ENCODE data around the gene ZNF668. TPM values are rescaled to one million over a fixed set of nuclear protein-coding genes. Genes with fewer than 3 reads are reported as not detected.

The ZNF668 gene
- total RNA-seq, 2 experiments from 2014 or later: 13.9 to 17.4 TPM

DNA sequence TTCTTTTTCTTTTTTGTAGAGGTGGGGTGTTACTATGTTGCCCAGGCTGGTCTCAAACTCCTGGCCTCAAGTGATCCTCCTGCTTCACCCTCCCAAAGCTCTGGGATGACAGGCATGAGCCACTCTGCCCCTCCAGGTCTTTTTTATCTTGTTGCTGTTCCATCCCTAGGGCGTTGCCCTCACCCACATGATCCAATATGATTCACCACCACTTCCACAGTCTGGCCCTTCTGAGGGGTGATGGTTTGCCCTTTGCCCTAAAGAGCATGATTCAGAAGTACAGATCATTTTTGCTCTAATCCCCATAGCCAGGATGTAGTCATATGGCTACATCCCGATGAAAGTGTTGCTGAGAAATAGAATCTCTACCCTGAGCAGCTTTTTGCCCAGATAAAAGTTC, 21.9 kb downstream of the ZNF668 start:
- Mint-ChIP-seq H3K4me1 (peaks cover 20% of the 10 kb centered on the region), H3K27me3 (peaks cover 2% of the 10 kb centered on the region), H3K36me3 (ENCODE audit: low read depth) (no peaks in the 10 kb centered on the region), H3K9me3 (no peaks in the 10 kb centered on the region), H3K4me3 (no peak overlapping the region), H3K27ac (no peak overlapping the region)
- POLR2A ChIA-PET: interaction anchor here (1.3 kb wide), 1 partner anchor 13 kb away, joined by 3 read pairs; no protein-coding TSS in a partner anchor
- CTCF ChIA-PET: interaction anchor here (0.7 kb wide), 1 partner anchor 21 kb away, joined by 3 read pairs; no protein-coding TSS in a partner anchor
- DNase-seq: no peak

DNA sequence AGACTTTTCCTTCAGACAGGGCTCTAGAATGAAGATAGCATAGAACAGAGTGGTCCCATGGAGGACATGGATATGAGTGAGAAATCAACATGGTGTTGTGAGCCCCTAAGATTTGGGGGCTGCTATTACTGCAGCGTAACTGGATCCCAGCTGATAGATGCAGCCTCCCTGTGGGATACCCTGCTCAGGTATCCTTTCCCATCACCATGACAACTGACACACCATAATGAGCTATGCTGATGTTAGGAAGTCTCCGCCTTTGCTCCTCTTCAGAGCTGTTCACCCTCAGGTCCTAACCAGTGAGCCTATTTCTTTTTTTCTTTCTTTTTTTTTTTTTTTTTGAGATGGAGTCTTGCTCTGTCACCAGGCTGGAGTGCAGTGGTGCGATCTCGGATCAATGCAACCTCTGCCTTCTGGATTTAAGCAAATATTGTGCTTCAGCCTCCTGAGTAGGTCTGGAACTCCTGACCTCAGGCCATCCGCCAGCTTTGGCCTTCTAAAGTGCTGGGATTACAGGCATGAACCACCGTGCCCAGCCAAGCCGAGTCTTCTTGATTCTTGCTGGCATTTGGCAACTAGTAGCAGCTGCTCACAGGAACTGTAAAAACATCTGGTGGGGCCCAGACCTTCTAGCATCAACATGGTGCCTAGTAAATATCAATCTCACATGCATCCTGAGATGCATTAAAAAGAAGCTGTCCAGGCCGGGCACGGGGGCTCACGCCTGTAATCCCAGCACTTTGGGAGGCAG, 23.6 kb downstream of the ZNF668 start:
- Mint-ChIP-seq H3K27me3 (peaks cover 2% of the 10 kb centered on the region), H3K9me3 (no peaks in the 10 kb centered on the region), H3K27ac (no peak overlapping the region), H3K4me1 (peaks cover 20% of the 10 kb centered on the region), H3K4me3 (no peak overlapping the region), H3K36me3 (ENCODE audit: low read depth) (no peaks in the 10 kb centered on the region)
- CTCF ChIA-PET: interaction anchor here (0.6 to 0.7 kb wide), 3 partner anchors 92 to 817 kb away, joined by 3 to 4 read pairs (median 3); partner anchors contain the start of gene PRR14
- no peak for DNase-seq
- POLR2A ChIA-PET: interaction anchor here (1.0 kb wide), 1 partner anchor 24 kb away, joined by 3 read pairs; the partner anchor contains the start of genes ZNF646 and ZNF668

DNA sequence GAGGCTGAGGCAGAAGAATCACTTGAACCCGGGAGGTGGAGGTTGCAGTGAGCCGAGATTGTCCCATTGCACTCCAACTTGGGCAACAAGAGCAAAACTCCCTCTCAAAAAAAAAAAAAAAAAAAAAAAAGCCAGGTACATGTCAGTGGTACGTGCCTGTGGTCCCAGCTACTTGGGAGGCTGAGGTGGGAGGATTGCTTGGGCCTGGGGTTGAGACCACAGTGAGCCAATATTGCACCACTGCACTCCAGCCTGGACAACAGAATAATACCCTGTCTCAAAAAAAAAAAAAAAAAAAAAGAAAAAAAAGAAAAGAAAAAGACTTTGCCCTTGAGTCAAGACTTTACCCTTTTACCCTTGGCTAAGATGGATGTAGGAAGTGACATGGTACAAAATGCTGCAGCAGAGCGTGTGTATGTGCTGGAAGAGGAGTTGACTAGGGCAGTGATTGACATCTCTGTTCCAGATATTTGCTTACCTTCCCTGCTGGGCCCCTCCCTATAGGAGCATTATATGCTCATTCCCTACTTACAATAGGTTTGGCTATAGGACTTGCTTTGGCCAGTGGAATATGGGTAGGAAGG, 30.1 kb downstream of the ZNF668 start:
- no peak overlapping the region for H3K4me3 Mint-ChIP-seq
- peaks cover 12% of the 10 kb centered on the region for H3K36me3 Mint-ChIP-seq (ENCODE audit: low read depth)
- no peak for DNase-seq
- ChIA-PET CTCF (no interaction called here), POLR2A (interaction anchor here (0.5 kb wide), 1 partner anchor 361 kb away, joined by 3 read pairs; no protein-coding TSS in a partner anchor)
- H3K9me3 Mint-ChIP-seq: no peaks in the 10 kb centered on the region
- H3K27ac Mint-ChIP-seq: no peak overlapping the region
- no peaks in the 10 kb centered on the region for H3K27me3 Mint-ChIP-seq
- no peaks in the 10 kb centered on the region for H3K4me1 Mint-ChIP-seq

DNA sequence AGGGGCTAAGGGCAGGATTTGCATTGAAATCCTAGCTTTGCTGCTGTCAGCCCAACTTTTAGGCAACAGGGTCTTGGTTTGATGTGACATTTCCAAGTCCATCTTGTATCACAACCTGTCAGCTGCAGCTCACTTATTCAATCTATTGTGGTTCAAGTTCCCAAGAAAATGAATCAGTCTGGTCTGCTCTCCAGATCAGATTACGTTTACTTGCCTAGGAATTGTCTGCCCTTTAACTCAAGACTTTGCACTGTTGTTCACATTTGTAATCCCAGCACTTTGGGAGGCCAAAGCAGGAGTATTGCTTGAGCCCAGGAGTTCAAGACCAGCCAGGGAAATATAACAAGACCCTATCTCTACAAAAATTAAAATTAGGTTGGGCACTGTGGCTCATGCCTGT, 30.7 kb downstream of the ZNF668 start:
- no peaks in the 10 kb centered on the region for H3K9me3 Mint-ChIP-seq
- ChIA-PET POLR2A (interaction anchor here (0.5 kb wide), 1 partner anchor 360 kb away, joined by 3 read pairs; no protein-coding TSS in a partner anchor), CTCF (no interaction called here)
- H3K36me3 Mint-ChIP-seq (ENCODE audit: low read depth): peaks cover 18% of the 10 kb centered on the region
- no peaks in the 10 kb centered on the region for H3K4me1 Mint-ChIP-seq
- DNase-seq: no peak
- H3K27me3 Mint-ChIP-seq: no peaks in the 10 kb centered on the region
- H3K4me3 Mint-ChIP-seq: no peak overlapping the region
- H3K27ac Mint-ChIP-seq: no peak overlapping the region

DNA sequence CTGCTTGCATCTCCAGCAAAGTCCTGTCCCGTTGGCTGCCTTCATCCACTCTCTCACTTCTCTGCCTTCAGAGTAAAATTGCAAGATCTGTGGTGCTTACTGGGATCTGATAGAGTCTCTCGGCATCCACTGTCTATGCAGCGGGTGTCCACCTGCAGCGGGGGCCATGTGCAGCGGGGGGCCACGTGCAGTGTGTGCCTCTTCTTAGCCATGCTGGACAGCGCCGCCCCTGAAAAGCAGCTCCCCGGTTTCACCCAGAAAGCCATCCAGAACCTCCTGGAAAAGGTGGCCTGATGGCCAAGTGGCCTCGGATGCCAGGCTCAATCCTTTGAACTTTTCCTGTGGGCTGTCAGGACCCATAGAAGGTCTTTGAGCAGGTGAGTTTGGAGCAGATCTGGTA, 31.2 kb downstream of the ZNF668 start:
- no peaks in the 10 kb centered on the region for H3K4me1 Mint-ChIP-seq
- H3K27ac Mint-ChIP-seq: no peak overlapping the region
- no peak for DNase-seq
- CTCF ChIA-PET: interaction anchor here (1.5 kb wide), 1 partner anchor 53 kb away, joined by 3 read pairs; no protein-coding TSS in a partner anchor
- H3K9me3 Mint-ChIP-seq: no peaks in the 10 kb centered on the region
- H3K36me3 Mint-ChIP-seq (ENCODE audit: low read depth): peaks cover 21% of the 10 kb centered on the region
- H3K27me3 Mint-ChIP-seq: no peaks in the 10 kb centered on the region
- no peak overlapping the region for H3K4me3 Mint-ChIP-seq
- POLR2A ChIA-PET: no interaction called here

DNA sequence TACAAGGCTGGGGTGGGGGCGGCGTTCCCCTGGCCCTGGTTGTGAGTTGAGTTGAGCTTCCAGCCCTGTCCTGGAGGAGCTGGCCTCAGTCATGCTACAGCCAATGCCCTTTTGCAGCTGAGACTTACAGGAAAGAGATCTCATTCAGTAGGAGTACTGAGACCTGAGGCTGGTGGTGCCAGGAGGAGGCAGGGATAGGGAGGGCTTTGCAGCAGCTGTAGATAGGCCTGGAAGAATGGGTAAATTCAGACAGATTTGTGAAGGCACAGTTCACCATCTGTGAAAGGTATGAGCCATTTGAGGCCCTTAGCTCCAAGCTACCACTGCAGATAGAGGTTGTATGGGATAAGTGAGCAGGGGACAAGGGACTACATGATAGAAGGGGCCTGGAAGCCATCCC, 35.0 kb downstream of the ZNF668 start:
- DNase-seq: no peak
- H3K4me3 Mint-ChIP-seq: no peak overlapping the region
- H3K9me3 Mint-ChIP-seq: no peaks in the 10 kb centered on the region
- peaks cover 11% of the 10 kb centered on the region for H3K4me1 Mint-ChIP-seq
- CTCF ChIA-PET: interaction anchor here (1.8 kb wide), 1 partner anchor 103 kb away, joined by 3 read pairs; no protein-coding TSS in a partner anchor
- no peaks in the 10 kb centered on the region for H3K27me3 Mint-ChIP-seq
- POLR2A ChIA-PET: no interaction called here
- H3K27ac Mint-ChIP-seq: peak overlapping the region; percentile 44
- H3K36me3 Mint-ChIP-seq (ENCODE audit: low read depth): peaks cover 44% of the 10 kb centered on the region

DNA sequence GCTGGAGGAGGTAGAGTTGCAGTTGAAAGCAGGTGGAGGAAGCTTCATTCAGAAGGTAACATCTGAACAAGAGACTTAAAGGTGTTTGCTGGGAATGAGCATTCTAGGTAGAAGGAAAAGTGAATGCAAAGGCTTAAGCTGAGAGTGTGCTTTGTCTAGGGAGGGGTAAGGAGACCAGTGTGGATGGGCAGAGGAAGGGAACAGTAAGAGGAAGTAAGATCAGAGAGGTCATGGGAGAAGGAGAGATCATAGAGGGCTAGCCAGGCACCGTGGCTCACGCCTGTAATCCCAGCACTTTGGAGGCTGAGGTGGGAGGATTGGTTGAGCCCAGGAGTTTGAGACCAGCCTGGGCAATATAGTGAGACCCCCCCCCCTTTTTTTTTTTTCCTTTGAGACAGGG, 37.3 kb downstream of the ZNF668 start:
- H3K36me3 Mint-ChIP-seq (ENCODE audit: low read depth): peaks cover 47% of the 10 kb centered on the region
- CTCF ChIA-PET: no interaction called here
- POLR2A ChIA-PET: interaction anchor here (1.0 to 4.6 kb wide), 2 partner anchors 10 to 36 kb away, joined by 3 to 29 read pairs; partner anchors contain the start of genes ZNF646 and ZNF668

DNA sequence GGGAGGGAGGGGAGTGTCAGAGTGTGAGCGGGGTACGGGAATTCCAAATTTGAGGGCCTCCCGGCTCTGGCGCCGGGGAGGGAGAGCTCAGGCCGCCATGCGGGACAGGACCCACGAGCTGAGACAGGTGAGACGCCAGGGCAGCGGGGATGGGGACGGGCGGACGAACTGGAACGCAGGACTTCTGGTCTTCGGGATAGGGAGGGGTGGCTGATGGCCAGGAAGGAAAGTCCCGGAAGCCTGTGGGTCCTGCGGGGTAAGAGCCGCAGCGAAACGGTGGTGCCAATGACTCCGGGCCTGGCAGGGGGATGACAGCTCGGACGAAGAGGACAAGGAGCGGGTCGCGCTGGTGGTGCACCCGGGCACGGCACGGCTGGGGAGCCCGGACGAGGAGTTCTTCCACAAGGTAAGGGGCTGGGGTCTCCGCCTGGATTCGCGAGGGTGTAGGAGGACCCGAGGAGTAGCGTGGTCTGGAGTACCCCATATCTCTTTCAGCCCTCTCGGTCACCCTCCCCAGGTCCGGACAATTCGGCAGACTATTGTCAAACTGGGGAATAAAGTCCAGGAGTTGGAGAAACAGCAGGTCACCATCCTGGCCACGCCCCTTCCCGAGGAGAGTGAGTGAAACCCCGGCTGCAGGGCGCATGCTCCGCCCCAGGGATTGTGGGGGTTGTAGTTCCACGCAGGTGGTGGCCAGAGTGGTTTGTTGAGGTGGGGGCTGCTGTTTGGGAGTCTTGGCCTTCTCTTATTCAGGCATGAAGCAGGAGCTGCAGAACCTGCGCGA, 40.1 kb downstream of the ZNF668 start:
- Mint-ChIP-seq H3K4me3 (peak overlapping the region; percentile 86), H3K27ac (peak overlapping the region; percentile 79), H3K27me3 (no peaks in the 10 kb centered on the region), H3K4me1 (peaks cover 28% of the 10 kb centered on the region), H3K36me3 (ENCODE audit: low read depth) (peaks cover 39% of the 10 kb centered on the region), H3K9me3 (no peaks in the 10 kb centered on the region)
- ChIA-PET POLR2A (interaction anchor here (0.7 to 4.6 kb wide), 7 partner anchors 26 to 146 kb away, joined by 3 to 29 read pairs (median 4); partner anchors contain the start of genes FUS, KAT8, VKORC1 and ZNF646), CTCF (interaction anchor here (0.8 to 1.8 kb wide), 3 partner anchors 48 to 108 kb away, joined by 3 read pairs; no protein-coding TSS in a partner anchor)
- peak; percentile 91 for DNase-seq

More for the DNA sequence above, 37.3 kb downstream of the ZNF668 start:
- peaks cover 26% of the 10 kb centered on the region for H3K4me1 Mint-ChIP-seq
- H3K27me3 Mint-ChIP-seq: no peaks in the 10 kb centered on the region
- DNase-seq: no peak
- no peak overlapping the region for H3K4me3 Mint-ChIP-seq
- no peaks in the 10 kb centered on the region for H3K9me3 Mint-ChIP-seq
- no peak overlapping the region for H3K27ac Mint-ChIP-seq

DNA sequence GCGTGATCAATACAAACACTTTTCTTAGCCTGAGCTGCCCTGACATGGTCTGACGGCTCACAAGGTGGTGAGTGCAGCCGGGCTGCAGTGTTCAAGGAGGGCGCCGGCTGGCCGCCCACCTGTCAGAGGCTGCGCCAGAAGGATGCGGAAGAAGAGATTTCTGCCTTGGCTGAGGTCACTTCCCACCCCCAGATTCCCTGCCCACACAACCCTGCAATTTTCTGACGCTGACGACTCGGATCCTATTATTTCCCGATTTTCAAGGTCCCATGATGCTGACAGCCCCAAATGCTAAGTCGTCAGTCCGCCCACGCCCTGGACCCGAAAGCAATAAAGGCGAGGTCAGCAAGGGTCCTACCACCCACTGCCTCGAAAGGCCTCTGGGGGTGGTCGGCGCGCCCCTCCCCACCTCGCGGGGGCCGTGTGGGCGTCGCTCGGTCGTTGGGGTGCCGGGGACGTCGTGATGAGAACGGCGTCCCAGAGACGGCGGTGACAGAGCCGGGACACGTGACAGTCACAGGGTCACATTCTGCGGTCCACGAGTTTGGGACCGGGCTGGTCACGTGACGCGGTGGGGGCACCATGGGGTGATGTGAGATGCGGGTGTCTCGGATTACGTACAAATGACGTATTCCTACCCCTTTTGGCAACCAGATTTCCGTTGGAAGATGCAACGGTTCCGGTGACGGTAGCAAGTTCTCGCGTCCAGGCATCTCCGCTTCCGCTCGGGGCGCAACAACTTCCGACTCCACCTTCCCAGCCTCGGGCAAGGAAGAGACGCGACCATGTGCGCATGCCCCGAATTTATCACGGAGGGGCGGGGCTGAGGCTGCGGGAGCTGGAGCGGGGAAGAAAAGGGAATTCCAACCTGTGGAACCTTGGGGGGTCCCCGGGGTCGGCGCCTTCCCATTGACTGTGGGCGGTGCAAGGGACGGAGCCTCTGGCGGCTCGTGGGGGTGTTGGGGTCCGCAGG, 41.0 kb downstream of the ZNF668 start, which contains the start of gene STX4:
STX4 (plus strand) TSS at position 823 of the 973 bp plus-strand sequence. CDS start 248 bp downstream, outside the sequence.
- peak; percentile 98 for DNase-seq
- peaks cover 28% of the 10 kb centered on the region for H3K4me1 Mint-ChIP-seq
- ChIA-PET POLR2A (interaction anchor here (0.7 to 4.6 kb wide), 7 partner anchors 26 to 147 kb away, joined by 3 to 29 read pairs (median 4); partner anchors contain the start of genes FUS, KAT8, VKORC1 and ZNF646), CTCF (interaction anchor here (0.8 to 1.8 kb wide), 3 partner anchors 36 to 109 kb away, joined by 3 to 4 read pairs (median 3); no protein-coding TSS in a partner anchor)
- no peaks in the 10 kb centered on the region for H3K9me3 Mint-ChIP-seq
- H3K36me3 Mint-ChIP-seq (ENCODE audit: low read depth): peaks cover 31% of the 10 kb centered on the region
- H3K27ac Mint-ChIP-seq: peak within 1 kb of the TSS; percentile 79
- peak within 1 kb of the TSS; percentile 86 for H3K4me3 Mint-ChIP-seq
- no peaks in the 10 kb centered on the region for H3K27me3 Mint-ChIP-seq

DNA sequence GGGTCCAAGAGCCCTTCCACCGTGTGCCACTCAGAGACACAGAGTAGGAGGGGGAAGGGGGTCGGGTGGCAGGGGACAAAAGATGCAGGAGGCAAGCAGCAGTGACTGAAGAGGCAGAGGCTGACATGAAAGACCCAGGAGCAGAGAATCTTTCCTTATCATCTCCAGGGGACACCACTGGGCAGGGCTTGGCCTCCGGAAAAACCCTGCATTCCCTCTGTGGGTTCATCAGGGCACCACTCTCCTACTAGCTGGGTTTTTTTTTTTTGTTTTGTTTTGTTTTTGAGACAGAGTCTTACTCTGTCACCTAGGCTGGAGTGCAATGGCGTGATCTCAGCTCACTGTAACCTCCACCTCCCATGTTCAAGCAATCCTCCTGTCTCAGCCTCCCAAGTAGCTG, 42.8 kb downstream of the ZNF668 start:
- POLR2A ChIA-PET: interaction anchor here (2.3 kb wide), 1 partner anchor 43 kb away, joined by 8 read pairs; the partner anchor contains the start of genes ZNF646 and ZNF668

DNA sequence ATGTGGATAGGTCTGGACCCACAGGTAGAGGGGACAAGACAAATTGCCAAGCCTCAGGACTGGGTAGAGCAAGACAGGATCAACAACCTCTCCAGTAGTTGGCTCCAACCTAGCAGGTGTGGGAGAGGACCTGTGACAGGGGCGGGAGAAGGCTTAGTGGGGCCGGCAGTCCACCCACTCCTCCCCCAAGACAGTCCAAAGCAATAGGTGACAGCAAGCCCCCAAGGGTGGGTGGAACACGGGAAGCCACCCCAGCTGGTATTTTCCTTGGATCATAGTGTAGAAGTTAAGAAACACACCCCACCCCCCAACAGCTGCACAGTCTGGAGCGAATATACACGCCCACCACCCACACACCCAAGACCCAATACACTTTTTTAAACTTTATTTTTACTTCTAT, 44.8 kb downstream of the ZNF668 start:
- DNase-seq: no peak
- POLR2A ChIA-PET: interaction anchor here (2.3 kb wide), 1 partner anchor 45 kb away, joined by 8 read pairs; the partner anchor contains the start of genes ZNF646 and ZNF668
- CTCF ChIA-PET: no interaction called here

More for the DNA sequence above, 42.8 kb downstream of the ZNF668 start:
- CTCF ChIA-PET: interaction anchor here (1.8 kb wide), 2 partner anchors 34 to 46 kb away, joined by 4 to 7 read pairs; partner anchors contain the start of gene HSD3B7
- Mint-ChIP-seq H3K9me3 (no peaks in the 10 kb centered on the region), H3K4me1 (peaks cover 26% of the 10 kb centered on the region), H3K36me3 (ENCODE audit: low read depth) (peaks cover 24% of the 10 kb centered on the region), H3K27me3 (no peaks in the 10 kb centered on the region), H3K4me3 (no peak overlapping the region), H3K27ac (no peak overlapping the region)
- DNase-seq: no peak

More for the DNA sequence above, 44.8 kb downstream of the ZNF668 start:
- Mint-ChIP-seq H3K27ac (no peak overlapping the region), H3K36me3 (ENCODE audit: low read depth) (peaks cover 10% of the 10 kb centered on the region), H3K4me1 (peaks cover 19% of the 10 kb centered on the region), H3K27me3 (no peaks in the 10 kb centered on the region), H3K4me3 (no peak overlapping the region), H3K9me3 (no peaks in the 10 kb centered on the region)

All from activated CD4-positive, alpha-beta memory T cell treated with anti-CD3 and anti-CD28 coated beads, Interleukin-2, amount 10 ng/mL, durations not matched to agents 7 days and 5 days (primary cell).